GM19463 (cell line): Measurements from ENCODE around the gene FOXP4.
A peak's percentile ranks its signal among the peaks of the same experiment; 100 is the strongest.

ENCODE experiments used
- ATAC-seq: cut with Tn5 transposase; IDR thresholded peaks from one replicate; pipeline ENCODE4 v1.9.1; 2021; ENCODE audit warnings: mild to moderate bottlenecking, moderate library complexity; ENCODE audit not compliant: unreplicated experiment

Gene FOXP4

DNA sequence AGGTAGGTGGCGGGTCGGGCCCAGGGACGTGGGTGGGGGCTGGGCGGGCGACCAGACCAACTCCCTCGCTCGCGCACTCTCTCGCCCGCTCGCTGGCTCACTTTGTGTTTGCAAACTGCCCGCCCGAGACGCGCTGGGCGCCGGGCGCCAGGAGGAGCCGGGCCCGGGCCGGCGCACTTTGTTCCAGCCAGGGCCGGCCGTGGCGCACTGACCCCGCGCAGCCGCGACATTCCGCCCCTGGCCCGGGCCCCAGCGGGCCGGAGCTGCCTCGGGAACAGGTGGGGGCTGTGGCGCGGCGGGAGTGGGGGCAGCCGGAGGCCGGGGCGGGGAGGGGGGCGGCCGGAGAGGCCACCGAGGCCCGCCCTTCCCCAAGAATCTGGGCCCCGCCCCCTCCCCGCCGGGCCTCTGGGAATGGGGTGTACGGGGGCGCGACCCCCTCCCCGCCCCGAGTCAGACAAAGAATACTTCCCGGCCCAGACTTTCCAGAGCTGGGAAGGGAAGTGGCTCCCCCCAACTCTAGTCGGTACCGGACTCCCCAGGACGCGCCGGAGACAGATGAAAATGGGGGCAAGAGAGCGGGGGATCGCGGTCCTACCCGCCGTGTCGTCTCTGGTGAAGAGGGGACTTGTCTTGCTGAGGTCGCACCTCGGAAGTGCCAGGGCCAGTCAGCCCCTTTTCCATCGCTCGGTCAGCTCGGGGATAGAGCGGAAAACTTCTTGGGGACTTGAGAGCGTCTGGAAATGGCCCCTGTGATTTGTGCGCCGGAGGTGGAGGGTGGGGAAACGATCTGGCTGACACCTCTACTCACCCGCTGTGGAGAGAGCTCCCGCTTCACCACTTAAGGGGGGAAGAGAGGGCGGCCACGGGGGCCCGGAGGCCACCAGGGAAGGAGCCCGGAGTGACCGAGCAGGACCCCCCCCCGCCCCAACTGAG, 951 bp downstream of the FOXP4 start:
- ATAC-seq, result peak; percentile 16

DNA sequence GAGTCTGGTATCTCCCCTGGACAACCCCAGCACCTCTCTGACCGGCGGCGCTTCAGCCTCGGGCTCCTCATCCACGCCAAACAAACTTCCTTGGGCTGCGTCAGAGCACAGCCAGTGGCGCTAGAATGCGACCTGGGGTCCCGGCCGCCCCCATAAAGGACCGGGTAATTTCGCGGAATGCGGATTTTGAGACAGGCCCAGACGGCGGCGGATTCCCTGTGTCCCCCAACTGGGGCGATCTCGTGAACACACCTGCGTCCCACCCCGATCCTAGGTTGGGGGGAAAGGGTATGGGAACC, 1.6 kb downstream of the FOXP4 start:
- no peak for ATAC-seq

DNA sequence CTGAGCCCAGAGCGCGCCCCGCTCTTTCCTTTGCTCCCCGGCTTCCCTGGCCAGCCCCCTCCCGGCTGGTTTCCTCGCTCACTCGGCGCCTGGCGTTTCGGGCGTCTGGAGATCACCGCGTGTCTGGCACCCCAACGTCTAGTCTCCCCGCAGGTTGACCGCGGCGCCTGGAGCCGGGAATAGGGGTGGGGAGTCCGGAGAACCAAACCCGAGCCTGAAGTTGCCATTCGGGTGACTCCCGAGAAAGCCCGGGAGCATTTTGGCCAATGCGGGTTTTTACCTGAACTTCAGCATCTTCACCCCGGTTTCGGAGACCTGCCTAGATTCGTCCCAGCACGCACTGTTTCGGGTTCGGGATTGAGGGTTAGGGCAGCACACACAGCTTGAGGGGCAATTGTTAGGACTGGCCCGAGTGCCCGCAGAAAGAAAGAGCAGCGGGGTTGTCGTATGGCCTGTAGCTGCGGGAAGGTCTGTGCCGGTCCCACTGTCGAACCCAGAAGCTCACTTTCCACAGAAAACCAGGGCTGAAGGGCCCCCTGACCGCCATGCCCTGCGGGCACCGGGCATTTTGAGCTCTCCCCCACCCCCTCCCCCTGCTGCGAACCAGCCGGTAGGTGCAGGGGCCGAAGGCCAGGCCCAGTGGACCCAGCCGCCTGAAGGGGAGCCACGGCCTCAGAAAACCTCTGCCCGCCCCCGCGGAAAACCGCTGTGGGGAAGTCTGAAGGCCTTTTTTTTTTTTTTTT, 2.1 kb downstream of the FOXP4 start:
- no peak for ATAC-seq

DNA sequence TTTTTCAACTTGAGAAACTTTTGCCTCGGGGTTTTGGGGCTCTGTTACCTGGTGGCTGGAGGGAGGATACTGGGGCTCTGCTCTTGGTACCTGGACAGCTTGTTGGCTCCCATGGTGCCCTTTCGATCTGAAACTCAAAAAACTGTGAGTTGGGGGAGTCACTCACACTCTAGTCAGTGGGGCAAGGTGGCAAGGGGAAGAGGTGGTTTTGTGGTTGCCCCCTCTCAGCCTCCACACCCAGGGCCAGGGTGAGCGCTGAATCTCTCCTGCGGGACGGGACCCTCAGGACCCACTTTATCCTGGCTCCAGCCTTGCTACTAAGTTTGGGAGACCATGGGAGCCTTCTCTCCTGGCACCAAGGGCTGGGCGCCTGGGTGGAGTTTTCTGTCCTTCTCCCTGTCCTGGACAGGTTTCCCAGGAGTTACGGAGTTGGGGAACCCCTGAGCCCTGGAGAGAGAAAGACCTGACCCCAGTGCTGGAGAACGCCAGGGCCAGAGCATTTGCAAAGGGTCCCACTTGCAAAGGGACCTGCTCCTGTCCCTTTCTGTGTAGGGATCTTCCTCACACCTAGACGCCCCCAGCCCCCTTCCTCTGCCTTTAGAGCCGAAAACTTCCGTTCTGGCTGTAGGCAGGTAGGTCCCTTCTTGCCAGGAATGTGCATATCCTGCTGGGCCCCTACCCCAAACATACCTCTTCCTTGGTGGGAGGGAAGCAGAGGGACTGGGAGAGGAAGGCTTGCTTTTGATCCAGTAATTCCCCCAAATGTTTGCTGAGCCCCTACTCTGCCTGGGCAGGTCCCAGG, 2.9 kb downstream of the FOXP4 start:
- no peak for ATAC-seq

DNA sequence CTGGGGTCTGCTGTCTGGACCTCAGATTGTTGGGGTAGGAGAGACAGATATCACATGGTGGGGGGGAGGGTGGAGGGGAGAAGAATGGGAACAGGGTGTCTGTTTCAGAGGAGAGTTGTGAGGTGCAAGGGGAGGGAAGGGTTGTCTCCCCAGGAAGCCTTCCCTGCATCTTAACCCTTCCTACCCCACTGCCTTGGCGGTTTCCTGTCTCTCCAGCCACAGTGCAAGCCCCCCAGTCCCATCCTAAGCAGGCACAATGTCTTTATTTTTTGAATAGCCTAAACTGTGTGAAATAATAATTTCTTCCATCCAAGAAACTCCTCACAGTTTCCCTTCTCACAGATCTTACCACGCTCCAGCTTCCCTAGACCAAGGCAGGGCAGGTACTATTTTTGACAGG, 3.5 kb downstream of the FOXP4 start:
- ATAC-seq, result no peak

DNA sequence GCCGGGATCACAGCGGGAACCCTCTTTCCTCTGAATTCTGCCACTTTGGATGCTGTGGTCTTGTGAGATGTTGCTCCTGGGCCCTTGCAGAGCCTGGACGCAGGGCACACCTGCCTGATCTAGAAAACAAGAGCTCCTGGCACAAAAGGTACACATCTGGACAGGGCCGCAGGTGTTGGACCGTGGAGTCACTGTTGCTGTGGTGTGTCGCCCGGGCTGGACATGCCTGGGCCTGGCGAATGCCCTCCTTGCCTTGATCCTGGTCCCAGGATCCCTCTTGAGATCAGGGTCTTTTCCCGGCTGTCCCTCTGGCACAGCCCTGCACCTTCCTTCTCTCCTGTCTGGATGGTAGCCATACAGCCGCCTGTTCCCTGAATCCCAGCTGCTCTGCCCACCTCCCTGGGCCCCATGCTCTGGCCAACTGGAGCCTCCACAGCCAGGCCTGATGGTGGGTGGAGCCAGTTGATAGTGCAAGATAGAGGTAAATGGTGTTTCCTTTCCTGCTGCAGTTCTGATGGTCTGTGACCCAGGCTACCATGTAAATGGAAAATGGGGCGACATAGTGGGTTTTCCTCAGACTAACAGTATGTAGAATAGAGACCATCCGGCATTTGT, 5.0 kb downstream of the FOXP4 start:
- ATAC-seq, result no peak

DNA sequence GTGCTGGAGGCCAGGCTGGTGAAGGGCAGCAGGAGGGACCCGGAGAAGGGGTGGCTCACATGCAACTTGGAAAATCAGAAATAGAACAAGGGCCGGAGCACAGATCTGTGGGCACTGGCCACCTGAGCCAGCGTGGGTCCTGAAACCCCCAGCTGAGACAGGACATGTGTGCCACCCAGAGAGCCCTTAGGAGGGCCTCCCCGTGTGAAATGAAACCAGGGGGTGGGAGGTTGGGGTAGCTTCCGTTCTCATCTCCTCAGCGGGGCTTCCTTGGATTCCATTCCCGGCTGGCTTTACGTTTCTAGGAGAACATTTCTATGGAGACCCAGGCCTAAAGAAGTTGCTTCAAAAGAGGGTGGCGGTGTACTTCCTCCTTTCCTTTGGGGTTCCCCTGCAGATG, 5.7 kb downstream of the FOXP4 start:
- ATAC-seq, result no peak

DNA sequence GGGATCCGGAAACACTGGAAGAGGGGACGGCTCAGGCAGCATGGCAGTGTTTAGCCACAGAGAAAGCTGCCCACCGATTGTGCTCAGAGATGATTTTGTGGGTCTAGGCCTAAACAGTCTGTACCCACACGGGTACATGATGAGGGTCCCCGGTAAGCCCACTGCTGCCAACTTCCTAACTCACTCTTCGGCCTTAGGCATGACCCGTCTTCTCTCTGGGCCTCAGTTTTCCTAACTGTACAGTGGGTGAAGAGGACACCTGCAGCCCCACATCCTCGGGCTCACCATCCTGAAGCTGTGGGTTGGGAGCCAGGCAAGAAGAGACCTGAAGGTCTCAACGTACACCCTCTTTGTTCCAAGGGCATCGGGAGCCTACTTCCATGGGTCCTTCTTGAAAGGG, 6.5 kb downstream of the FOXP4 start:
- no peak for ATAC-seq

DNA sequence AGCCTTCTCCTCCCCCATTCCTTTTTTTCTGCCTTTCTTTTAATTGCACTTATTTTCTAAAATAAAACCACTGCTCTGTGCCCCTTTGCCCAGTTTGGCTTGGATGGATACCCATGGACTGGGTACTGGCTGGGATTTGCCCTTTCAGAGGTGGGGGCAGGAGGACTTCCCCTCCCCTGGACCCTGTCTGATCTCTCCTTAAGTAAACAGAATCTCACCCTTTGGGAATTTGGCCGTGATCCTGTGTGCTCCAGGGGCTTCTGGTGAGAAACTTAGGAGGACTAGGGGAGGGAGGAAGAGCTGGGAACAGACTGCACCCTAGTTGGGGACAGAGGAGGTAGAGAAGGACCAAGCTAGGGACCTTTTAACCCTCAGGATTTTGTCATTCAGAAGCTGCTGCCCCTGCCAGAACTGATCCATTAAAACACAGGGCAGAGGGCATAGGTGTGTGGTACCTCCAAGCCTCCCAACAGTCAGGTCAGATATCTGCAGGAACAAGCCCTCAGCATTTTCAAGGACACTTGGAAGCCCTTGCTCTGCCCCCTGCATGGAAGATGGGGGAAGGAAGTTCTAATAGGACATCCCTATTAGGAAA, 7.3 kb downstream of the FOXP4 start:
- no peak for ATAC-seq

DNA sequence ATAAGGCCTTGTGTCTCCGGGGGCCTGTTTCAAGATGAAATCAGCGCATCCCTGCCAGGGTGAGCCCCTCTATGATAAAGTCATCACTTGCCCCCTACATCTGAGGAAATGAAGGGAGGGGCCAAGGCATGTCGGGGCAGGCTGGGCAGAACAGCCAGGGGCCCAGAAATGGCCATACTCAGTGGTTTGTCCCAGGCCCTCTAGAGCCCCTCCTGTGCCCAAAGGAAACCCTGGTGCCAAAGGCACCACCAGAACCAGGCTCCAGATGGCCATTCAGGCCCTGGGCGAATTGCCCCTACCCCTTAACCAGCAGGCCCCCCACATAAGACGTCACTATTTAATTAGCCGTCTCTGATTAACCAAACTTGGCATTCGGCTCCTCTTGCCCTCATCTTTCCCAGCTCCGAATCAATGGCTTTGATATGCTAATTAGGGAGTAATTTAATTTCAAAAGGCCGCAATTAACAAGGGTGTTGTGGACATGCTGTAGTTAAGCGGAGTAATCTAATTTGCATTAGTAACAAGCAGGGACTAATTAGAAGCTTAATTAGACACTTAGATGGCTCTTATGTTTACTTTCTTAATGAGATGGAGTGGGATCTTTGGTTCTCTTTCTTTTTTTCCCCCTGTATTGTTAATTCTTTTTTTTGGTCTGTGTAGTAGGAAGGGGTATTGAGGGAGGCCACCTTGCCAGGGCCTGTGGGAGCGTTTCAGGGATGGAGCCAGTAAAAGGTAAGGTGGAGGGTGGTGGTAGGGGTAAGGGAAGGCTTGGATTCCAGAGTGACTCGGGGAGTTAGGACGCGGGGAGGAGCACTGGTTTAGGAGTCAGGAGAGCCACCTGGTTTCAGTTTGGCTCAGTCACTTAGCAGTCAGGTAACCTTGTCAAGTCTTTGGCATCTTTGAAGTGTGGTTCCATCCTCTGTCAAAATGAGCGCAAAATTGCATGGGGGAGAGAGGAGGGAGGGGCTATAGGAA, 9.4 kb downstream of the FOXP4 start:
- no peak for ATAC-seq

DNA sequence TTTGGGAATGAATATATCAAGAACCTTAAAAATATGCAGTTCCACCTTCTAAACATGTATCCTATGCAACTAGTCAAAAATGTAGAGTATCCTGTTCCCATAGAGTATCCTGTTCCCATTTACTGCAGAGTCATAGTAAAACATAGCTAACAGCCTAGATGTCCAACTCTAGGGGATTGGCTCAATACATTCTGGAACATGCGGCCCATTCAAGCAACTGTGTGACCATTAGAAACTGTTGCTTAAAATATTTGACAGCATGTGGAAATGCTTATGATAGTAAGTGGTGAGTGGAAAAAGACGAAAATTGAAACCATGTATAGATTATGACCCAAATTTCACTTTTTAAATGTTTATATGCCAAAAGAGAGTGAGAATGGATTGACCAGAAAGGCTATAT, 11.2 kb downstream of the FOXP4 start:
- ATAC-seq, result no peak

DNA sequence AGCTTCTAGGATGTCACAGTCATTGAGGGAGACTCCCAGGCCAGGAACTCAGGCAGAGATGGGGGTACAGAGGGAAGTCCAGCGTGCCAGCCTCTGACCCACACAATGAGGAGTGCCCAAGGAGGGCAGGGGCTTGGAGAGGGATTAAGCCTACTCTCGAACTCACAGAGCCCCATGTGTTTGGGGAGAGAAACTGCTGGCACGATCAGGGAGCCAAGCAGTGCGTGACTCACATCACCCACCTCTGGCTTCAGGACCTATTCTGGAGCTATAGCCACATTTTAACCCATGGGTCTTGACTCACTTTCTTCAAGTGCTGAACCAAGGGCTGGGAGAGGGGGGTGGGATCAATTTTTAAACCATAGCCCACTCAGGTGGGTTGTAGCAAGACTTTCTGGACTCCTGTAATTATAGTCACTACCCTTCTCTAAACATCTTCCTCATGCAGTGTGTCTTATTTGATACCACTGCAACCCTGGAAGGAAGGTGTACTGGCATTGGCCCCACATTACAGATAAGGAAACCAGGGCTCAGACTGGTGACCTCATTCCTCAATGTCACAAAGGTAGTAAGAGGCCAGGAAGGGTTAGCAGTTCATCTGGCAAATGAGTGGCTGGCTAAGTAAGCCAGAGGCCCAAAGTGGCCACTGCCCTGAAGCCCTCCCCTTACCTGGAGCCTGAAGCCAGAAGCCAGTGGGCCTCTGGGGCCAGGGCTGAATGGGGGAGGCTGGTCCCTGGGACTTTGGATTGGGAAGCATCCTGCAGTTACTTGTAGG, 12.0 kb downstream of the FOXP4 start:
- no peak for ATAC-seq

DNA sequence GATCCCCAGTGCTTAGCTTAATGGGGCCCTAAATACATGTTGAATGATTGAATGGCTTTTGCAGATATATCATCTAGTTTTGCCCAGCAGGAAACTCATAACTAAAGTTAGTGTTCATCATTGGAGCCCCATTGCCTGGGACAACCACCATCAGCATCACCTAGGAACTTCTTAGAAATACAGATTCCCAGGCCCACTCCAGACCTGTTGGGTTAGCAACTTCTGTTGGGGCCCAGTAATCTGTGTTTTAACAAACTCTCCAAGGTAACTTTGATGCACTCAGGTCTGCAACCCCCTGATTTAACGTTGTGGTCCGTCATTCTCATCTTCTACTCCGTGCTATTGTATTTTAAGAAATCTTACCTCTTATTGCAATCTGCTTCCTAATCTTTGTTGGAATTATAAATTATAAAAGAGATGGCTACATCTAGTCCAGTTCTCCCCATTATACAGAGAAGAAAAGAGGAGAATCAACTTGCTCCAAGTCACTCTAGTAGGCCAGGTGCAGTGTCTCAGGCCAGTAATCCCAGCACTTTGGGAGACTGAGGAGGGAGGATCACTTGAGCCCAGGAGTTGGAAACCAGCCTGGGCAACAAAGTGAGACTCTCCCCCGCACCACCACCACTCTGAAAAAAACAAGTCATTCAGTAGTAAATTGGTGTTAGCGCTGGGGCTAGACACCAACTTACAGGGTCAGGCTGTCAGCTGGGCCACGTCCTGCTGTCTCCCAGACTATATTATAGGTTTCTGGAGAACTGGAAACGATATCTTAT, 13.7 kb downstream of the FOXP4 start:
- no peak for ATAC-seq

DNA sequence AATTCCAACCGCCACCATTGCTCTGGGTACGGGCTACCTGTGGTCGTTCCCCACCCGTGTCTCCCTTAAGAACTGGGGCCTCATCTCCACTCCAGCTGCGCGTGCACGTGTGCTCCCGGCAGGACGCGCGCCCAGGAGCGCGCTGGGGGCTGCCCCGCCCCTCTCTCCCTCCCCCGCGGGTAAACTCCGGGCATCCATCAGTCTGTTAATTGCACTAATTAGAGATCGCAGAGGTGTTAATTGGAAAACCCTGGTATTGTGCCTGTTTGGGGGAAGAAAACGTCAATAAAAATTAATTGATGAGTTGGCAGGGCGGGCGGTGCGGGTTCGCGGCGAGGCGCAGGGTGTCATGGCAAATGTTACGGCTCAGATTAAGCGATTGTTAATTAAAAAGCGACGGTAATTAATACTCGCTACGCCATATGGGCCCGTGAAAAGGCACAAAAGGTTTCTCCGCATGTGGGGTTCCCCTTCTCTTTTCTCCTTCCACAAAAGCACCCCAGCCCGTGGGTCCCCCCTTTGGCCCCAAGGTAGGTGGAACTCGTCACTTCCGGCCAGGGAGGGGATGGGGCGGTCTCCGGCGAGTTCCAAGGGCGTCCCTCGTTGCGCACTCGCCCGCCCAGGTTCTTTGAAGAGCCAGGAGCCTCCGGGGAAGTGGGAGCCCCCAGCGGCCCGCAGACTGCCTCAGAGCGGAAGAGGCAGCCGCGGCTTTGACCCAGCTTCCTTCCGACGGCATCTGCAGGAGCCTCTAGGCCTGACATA, 14.4 kb downstream of the FOXP4 start:
- peak; percentile 76 for ATAC-seq

DNA sequence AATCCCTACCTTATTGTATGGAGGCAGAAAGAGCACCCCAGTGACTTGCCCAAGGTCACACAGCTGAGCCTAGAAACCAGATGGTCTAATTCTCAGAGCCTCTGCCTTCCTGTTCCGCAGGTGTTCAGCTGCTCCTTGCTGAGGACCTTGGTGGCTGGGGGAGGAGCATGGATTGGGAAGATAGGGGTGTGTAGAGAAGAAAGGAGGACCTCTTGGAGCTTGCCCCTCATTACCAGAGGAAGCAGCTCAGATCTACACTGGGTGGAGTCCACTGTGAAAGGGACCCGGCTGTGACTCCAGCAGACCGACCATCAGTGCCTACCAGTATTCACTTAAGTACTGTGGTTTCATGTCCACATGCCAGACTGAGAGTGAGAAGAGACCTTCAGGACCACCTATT, 15.2 kb downstream of the FOXP4 start:
- ATAC-seq, result no peak

DNA sequence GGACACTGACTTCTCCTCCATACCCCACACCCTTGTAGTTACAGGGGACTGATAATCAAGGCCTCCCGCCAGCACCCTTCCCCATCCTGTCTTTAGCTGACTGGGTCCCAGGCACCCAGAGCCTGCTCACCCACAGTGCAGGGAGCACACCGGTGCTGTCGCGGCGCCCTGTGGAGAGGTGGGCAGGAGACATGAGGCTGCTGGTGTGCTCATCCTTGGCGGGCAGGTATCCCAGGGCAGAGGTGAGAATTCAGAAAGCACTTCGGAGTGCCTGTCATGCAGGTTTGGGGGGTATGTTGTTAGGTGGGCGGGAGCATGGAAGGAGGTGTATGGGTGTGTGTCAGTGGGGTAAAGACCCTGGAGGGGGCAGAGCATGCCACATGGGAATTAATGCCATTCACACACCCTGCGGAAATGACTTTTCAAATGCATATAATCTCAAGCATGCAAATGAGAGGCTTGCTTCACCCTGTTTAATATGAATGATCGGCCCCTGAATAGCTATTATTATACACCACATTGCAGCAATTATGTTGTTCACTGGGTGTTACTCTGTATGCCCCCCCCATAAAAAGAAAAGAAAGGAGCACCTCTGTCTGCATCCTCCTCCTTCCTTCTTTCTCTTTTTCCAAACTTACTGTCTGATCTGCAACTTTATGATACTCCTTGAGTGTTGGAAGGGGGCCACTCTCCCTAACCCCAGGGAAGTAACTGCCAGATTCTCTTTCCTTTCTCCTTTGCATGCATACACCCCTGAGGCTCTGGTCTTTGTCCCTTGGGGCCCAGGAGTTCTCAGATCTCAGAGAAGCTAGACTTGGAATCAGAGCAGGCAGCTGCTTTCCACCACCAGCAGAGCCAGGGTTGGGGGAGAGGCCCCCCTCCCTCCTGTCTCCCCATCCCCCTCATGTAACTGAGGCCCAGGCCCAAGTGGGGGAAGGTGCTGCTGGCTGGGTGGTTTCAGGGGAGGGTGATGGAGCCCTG, 16.0 kb downstream of the FOXP4 start:
- no peak for ATAC-seq
